ENCODE data around the gene CALD1. TPM values are rescaled to one million over a fixed set of nuclear protein-coding genes. Genes with fewer than 3 reads are reported as not detected.

Gene CALD1
- total RNA-seq, 2 donors from 2014 or later = 307 to 314 TPM

- DNase-seq (ENCODE audit: low spot score) = no peak
- no peak overlapping the region for H3K27ac ChIP-seq
- no peak overlapping the region for H3K4me3 ChIP-seq
- no peaks in the 10 kb centered on the region for H3K4me1 ChIP-seq (replicated peaks)
- TF ChIP-seq POLR2A (IDR thresholded peaks at IDR 0.05) = no peak
- WGBS = 69% methylated on average over 4 of the region's 4 CpGs
- H3K9me3 ChIP-seq = no peaks in the 10 kb centered on the region
- intact Hi-C loops (cut with DNase I) = no loop called here
- H3K36me3 ChIP-seq = no peaks in the 10 kb centered on the region
- H3K27me3 ChIP-seq (replicated peaks; ENCODE audit: insufficient read depth) = no peaks in the 10 kb centered on the region
Measured at GRCh38 chr7:134938141-134938540, 158.7 kb downstream of the CALD1 start.

DNA sequence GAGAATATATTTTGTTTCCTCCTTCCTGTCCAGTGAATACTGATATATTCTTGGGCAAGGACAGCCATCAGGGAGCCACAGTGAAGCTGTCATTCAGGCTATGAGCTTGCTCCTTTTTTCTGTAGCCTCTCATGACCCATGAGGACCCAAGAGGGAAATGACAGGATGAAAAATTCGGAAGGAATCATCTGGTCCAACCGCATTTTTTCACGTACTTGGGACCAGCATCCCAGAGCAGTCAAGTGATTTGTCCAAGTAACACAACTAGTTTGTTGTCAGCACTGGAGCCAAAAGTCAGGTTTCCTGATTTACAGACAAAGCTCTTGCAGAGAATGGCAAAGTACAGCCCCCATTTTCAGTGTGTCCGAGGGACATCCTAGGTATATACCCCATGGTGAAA lies 159.7 kb downstream of the CALD1 start:
- DNase-seq (ENCODE audit: low spot score) = no peak
- Histone ChIP-seq H3K4me1 (replicated peaks) (no peaks in the 10 kb centered on the region), H3K36me3 (no peaks in the 10 kb centered on the region), H3K9me3 (no peaks in the 10 kb centered on the region), H3K27ac (no peak overlapping the region), H3K4me3 (no peak overlapping the region), H3K27me3 (replicated peaks; ENCODE audit: insufficient read depth) (no peaks in the 10 kb centered on the region)
- 83% methylated on average over 4 of the region's 4 CpGs for WGBS
- no peak for TF ChIP-seq POLR2AphosphoS5 (IDR thresholded peaks at IDR 0.05)
- TF ChIP-seq POLR2A (IDR thresholded peaks at IDR 0.05) = no peak
- TF ChIP-seq, protein P1, sequence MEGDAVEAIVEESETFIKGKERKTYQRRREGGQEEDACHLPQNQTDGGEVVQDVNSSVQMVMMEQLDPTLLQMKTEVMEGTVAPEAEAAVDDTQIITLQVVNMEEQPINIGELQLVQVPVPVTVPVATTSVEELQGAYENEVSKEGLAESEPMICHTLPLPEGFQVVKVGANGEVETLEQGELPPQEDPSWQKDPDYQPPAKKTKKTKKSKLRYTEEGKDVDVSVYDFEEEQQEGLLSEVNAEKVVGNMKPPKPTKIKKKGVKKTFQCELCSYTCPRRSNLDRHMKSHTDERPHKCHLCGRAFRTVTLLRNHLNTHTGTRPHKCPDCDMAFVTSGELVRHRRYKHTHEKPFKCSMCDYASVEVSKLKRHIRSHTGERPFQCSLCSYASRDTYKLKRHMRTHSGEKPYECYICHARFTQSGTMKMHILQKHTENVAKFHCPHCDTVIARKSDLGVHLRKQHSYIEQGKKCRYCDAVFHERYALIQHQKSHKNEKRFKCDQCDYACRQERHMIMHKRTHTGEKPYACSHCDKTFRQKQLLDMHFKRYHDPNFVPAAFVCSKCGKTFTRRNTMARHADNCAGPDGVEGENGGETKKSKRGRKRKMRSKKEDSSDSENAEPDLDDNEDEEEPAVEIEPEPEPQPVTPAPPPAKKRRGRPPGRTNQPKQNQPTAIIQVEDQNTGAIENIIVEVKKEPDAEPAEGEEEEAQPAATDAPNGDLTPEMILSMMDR (IDR thresholded peaks at IDR 0.05) = no peak
- intact Hi-C loops (cut with DNase I) = no loop called here

GRCh38 chr7:134940729-134941128 lies 161.3 kb downstream of the CALD1 start:
- Histone ChIP-seq H3K4me3 (no peak overlapping the region), H3K4me1 (replicated peaks) (no peaks in the 10 kb centered on the region), H3K36me3 (no peaks in the 10 kb centered on the region), H3K27me3 (replicated peaks; ENCODE audit: insufficient read depth) (no peaks in the 10 kb centered on the region), H3K9me3 (no peaks in the 10 kb centered on the region), H3K27ac (no peak overlapping the region)
- intact Hi-C loops (cut with DNase I) = no loop called here
- DNase-seq (ENCODE audit: low spot score) = no peak
- TF ChIP-seq POLR2A (IDR thresholded peaks at IDR 0.05) (no peak), POLR2AphosphoS5 (IDR thresholded peaks at IDR 0.05) (no peak)
- TF ChIP-seq, protein P1 (IDR thresholded peaks at IDR 0.05) = no peak

- no peaks in the 10 kb centered on the region for H3K27me3 ChIP-seq (replicated peaks; ENCODE audit: insufficient read depth)
- H3K27ac ChIP-seq = no peak overlapping the region
- H3K9me3 ChIP-seq = no peaks in the 10 kb centered on the region
- TF ChIP-seq POLR2AphosphoS5 (IDR thresholded peaks at IDR 0.05) (no peak), POLR2A (IDR thresholded peaks at IDR 0.05) (no peak)
- TF ChIP-seq, protein P1 (IDR thresholded peaks at IDR 0.05) = no peak
- H3K36me3 ChIP-seq = no peaks in the 10 kb centered on the region
- H3K4me3 ChIP-seq = no peak overlapping the region
- 60% methylated on average over 3 of the region's 3 CpGs for WGBS
- intact Hi-C loops (cut with DNase I) = no loop called here
- H3K4me1 ChIP-seq (replicated peaks) = no peaks in the 10 kb centered on the region
- DNase-seq (ENCODE audit: low spot score) = no peak
Measured at GRCh38 chr7:134941185-134941900, 161.9 kb downstream of the CALD1 start.

DNA sequence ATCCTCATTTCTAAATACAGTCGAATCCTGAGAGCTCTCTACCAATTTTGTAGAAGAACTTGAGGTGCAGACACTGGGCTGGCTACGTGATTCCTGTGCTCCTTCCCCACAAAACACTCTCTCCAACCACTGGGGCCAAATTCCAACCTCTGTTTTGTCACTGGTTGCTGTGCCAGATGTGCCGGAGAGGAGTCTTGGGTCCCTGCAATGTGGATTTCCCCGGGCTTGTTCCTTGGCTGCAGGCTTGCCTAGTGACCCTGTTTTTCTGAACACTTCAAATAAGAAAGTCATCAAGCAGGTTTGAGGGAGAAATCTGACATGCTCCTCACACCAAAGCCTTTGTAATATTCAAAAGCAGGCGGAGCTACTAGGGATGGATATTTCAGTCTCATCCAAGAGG lies 162.5 kb downstream of the CALD1 start:
- intact Hi-C loops (cut with DNase I) = no loop called here
- Histone ChIP-seq H3K4me1 (replicated peaks) (no peaks in the 10 kb centered on the region), H3K36me3 (no peaks in the 10 kb centered on the region), H3K27ac (no peak overlapping the region), H3K4me3 (no peak overlapping the region), H3K9me3 (no peaks in the 10 kb centered on the region), H3K27me3 (replicated peaks; ENCODE audit: insufficient read depth) (no peaks in the 10 kb centered on the region)
- DNase-seq (ENCODE audit: low spot score) = no peak
- 55% methylated on average over 5 of the region's 5 CpGs for WGBS
- no peak for TF ChIP-seq POLR2AphosphoS5 (IDR thresholded peaks at IDR 0.05)
- no peak for TF ChIP-seq POLR2A (IDR thresholded peaks at IDR 0.05)
- TF ChIP-seq, protein P1 (IDR thresholded peaks at IDR 0.05) = no peak

Data from prostate gland (tissue), 2 donors.